Measurements from ENCODE around the gene CNTNAP5.

The CNTNAP5 gene

GRCh38 chr2:124875627-124876244 lies 850.6 kb downstream of the CNTNAP5 start:
- Histone ChIP-seq H3K4me1 (ENCODE audit: low read length) (peaks cover 18% of the 10 kb centered on the region), H3K27ac (ENCODE audit: low read length) (no peak overlapping the region), H3K4me2 (ENCODE audit: low read length) (no peak overlapping the region), H3K9ac (ENCODE audit: low read length) (no peak overlapping the region), H3K79me2 (ENCODE audit: low read length) (no peaks in the 10 kb centered on the region), H4K20me1 (ENCODE audit: insufficient read depth, low read length) (no peaks in the 10 kb centered on the region), H3K36me3 (replicated peaks; ENCODE audit: low read depth, low read length) (no peaks in the 10 kb centered on the region), H3K27me3 (ENCODE audit: low read depth, low read length) (no peaks in the 10 kb centered on the region), H3K9me3 (ENCODE audit: insufficient read depth, low read length) (no peaks in the 10 kb centered on the region), H3K4me3 (ENCODE audit: low read length) (no peak overlapping the region), H2AFZ (ENCODE audit: low read depth, low read length) (no peak overlapping the region)
- TF ChIP-seq CTCF (IDR thresholded peaks at IDR 0.05; ENCODE audit: low read depth, low read length) (no peak), EZH2phosphoT487 (IDR thresholded peaks at IDR 0.05; ENCODE audit: low read depth) (no peak)

- Histone ChIP-seq H3K4me3 (ENCODE audit: low read length) (no peak overlapping the region), H3K9me3 (ENCODE audit: insufficient read depth, low read length) (no peaks in the 10 kb centered on the region), H3K27me3 (ENCODE audit: low read depth, low read length) (no peaks in the 10 kb centered on the region), H3K27ac (ENCODE audit: low read length) (no peak overlapping the region), H3K9ac (ENCODE audit: low read length) (no peak overlapping the region), H3K4me1 (ENCODE audit: low read length) (peaks cover 18% of the 10 kb centered on the region), H3K4me2 (ENCODE audit: low read length) (peak overlapping the region; percentile 31), H3K79me2 (ENCODE audit: low read length) (no peaks in the 10 kb centered on the region), H3K36me3 (replicated peaks; ENCODE audit: low read depth, low read length) (no peaks in the 10 kb centered on the region), H2AFZ (ENCODE audit: low read depth, low read length) (peak overlapping the region; percentile 61; the same call in 1 of the 2 replicates), H4K20me1 (ENCODE audit: insufficient read depth, low read length) (no peaks in the 10 kb centered on the region)
- TF ChIP-seq CTCF (IDR thresholded peaks at IDR 0.05; ENCODE audit: low read depth, low read length) (no peak), EZH2phosphoT487 (IDR thresholded peaks at IDR 0.05; ENCODE audit: low read depth) (no peak)
Observed at GRCh38 chr2:124877141-124877577, 852.1 kb downstream of the CNTNAP5 start.

- Histone ChIP-seq H3K36me3 (replicated peaks; ENCODE audit: low read depth, low read length) (no peaks in the 10 kb centered on the region), H4K20me1 (ENCODE audit: insufficient read depth, low read length) (no peaks in the 10 kb centered on the region)
- TF ChIP-seq EZH2phosphoT487 (IDR thresholded peaks at IDR 0.05; ENCODE audit: low read depth): no peak
- TF ChIP-seq CTCF (IDR thresholded peaks at IDR 0.05; ENCODE audit: low read depth, low read length): no peak
Observed at GRCh38 chr2:124879640-124880039, 854.6 kb downstream of the CNTNAP5 start.

GRCh38 chr2:124880995-124881394 lies 855.9 kb downstream of the CNTNAP5 start:
- no peak for TF ChIP-seq CTCF (IDR thresholded peaks at IDR 0.05; ENCODE audit: low read depth, low read length)
- TF ChIP-seq EZH2phosphoT487 (IDR thresholded peaks at IDR 0.05; ENCODE audit: low read depth): no peak
- no peaks in the 10 kb centered on the region for H3K79me2 ChIP-seq (ENCODE audit: low read length)
- H3K27ac ChIP-seq (ENCODE audit: low read length): no peak overlapping the region
- no peaks in the 10 kb centered on the region for H3K9me3 ChIP-seq (ENCODE audit: insufficient read depth, low read length)
- peaks cover 13% of the 10 kb centered on the region for H3K4me1 ChIP-seq (ENCODE audit: low read length)
- H3K9ac ChIP-seq (ENCODE audit: low read length): no peak overlapping the region
- H3K36me3 ChIP-seq (replicated peaks; ENCODE audit: low read depth, low read length): no peaks in the 10 kb centered on the region
- no peak overlapping the region for H3K4me2 ChIP-seq (ENCODE audit: low read length)
- H4K20me1 ChIP-seq (ENCODE audit: insufficient read depth, low read length): no peaks in the 10 kb centered on the region
- H3K27me3 ChIP-seq (ENCODE audit: low read depth, low read length): no peaks in the 10 kb centered on the region
- H2AFZ ChIP-seq (ENCODE audit: low read depth, low read length): no peak overlapping the region
- H3K4me3 ChIP-seq (ENCODE audit: low read length): no peak overlapping the region

More at GRCh38 chr2:124879640-124880039, 854.6 kb downstream of the CNTNAP5 start:
- Histone ChIP-seq H3K4me2 (ENCODE audit: low read length) (no peak overlapping the region), H3K79me2 (ENCODE audit: low read length) (no peaks in the 10 kb centered on the region), H2AFZ (ENCODE audit: low read depth, low read length) (0 out of 2 replicates have a peak overlapping the region, but pooled peaks have one; percentile 39), H3K27me3 (ENCODE audit: low read depth, low read length) (no peaks in the 10 kb centered on the region), H3K4me1 (ENCODE audit: low read length) (peaks cover 19% of the 10 kb centered on the region), H3K9me3 (ENCODE audit: insufficient read depth, low read length) (no peaks in the 10 kb centered on the region), H3K9ac (ENCODE audit: low read length) (no peak overlapping the region), H3K4me3 (ENCODE audit: low read length) (no peak overlapping the region), H3K27ac (ENCODE audit: low read length) (no peak overlapping the region)
